Measurements from ENCODE around the gene BRSK1.

Gene BRSK1

DNA sequence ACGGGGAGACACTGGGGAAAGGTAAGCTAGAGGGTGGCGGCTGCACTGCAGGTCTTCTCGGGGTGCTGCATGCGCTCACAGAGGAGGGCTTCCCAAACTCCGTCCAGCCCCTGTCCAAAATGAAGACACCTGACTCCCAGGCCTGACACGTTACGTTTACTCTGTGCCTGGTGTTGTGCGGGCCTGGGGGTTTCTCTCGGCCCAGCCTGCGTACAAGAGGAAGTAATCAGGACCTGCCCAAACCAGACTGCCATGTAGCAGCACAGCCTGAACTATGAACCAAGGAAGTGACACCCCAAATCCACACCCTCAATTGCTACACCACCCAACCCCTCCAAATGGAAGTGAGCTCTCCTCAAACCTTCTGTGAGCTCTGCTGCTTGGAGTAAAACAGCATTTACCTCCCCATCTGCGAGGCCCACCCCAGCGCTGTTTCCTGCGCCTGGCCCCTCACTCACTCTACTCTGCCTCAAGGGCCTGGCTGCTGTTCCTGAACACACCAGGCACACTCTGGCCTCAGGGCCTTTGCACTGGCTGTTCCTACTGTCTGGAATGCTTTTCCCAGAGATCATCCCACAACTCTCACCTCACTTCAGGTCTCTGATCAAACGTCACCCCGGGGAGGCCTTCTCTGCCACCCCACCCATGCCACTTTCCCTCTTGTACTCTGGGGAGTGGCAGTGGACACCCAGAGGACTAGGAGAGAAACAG, 6.9 kb upstream of the BRSK1 start:
- no peak for DNase-seq (ENCODE audit: low read depth)
- TF ChIP-seq, protein P1, sequence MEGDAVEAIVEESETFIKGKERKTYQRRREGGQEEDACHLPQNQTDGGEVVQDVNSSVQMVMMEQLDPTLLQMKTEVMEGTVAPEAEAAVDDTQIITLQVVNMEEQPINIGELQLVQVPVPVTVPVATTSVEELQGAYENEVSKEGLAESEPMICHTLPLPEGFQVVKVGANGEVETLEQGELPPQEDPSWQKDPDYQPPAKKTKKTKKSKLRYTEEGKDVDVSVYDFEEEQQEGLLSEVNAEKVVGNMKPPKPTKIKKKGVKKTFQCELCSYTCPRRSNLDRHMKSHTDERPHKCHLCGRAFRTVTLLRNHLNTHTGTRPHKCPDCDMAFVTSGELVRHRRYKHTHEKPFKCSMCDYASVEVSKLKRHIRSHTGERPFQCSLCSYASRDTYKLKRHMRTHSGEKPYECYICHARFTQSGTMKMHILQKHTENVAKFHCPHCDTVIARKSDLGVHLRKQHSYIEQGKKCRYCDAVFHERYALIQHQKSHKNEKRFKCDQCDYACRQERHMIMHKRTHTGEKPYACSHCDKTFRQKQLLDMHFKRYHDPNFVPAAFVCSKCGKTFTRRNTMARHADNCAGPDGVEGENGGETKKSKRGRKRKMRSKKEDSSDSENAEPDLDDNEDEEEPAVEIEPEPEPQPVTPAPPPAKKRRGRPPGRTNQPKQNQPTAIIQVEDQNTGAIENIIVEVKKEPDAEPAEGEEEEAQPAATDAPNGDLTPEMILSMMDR (conservative IDR thresholded peaks at IDR 0.05; ENCODE audit: low read depth, low read length), result no peak
- no peak overlapping the region for H3K4me3 ChIP-seq (ENCODE audit: low read depth, low read length)

DNA sequence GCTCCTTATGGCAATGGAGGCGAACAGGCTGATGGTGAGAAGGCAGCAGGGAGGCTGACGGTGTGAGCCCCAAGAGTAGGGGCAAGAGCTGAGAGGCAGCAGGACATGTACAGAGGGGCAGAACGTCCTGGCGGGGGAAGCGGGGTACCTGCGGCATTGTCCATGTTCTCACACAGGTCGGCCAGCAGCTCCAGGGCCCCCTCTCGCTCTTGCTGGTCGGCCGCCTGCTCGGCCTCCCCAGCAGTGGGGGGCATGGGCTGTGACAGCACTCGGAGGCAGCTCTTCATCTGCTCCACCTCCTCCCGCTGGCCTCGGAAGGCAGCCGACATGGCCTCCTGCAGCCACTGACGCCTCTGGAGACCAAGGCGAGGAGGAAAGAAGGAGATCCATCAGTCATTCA, 6.3 kb upstream of the BRSK1 start:
- DNase-seq (ENCODE audit: low read depth), result no peak
- H3K4me3 ChIP-seq (ENCODE audit: low read depth, low read length), result no peak overlapping the region
- TF ChIP-seq, protein P1 (conservative IDR thresholded peaks at IDR 0.05; ENCODE audit: low read depth, low read length), result no peak

DNA sequence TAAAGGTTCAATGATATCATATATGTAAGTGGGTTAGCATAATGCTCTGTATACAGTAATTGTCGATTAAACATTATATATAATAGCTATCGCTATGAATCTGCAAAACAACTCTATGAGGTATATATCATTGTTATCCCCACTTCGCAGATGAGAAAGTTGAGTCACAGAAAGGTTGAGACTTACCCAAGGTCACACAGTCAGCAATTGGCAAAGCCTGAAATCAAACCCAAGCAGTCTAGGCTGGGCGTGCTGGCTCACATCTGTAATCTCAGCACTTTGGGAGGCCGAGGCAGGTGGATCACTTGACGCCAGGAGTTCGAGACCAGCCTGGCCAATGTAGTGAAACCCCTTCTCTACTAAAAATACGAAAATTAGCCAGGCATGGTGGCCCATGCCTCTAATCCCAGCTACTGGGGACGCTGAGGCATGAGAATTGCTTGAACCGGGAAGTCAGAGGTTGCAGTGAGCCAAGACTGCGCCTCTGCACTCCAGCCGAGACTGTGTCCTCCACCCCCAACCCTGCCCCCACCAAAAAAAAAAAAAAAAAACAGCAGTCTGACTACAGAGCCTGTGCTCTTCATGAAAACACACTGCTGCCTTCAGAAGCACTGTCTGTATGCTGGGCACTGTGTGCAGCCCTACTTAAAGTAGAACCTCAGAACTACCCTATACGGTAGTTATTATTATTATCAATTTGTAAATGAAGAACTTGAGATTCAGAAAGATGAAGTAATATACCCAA, 5.2 kb upstream of the BRSK1 start:
- no peak for DNase-seq (ENCODE audit: low read depth)
- TF ChIP-seq, protein P1 (conservative IDR thresholded peaks at IDR 0.05; ENCODE audit: low read depth, low read length), result no peak
- H3K4me3 ChIP-seq (ENCODE audit: low read depth, low read length), result no peak overlapping the region

DNA sequence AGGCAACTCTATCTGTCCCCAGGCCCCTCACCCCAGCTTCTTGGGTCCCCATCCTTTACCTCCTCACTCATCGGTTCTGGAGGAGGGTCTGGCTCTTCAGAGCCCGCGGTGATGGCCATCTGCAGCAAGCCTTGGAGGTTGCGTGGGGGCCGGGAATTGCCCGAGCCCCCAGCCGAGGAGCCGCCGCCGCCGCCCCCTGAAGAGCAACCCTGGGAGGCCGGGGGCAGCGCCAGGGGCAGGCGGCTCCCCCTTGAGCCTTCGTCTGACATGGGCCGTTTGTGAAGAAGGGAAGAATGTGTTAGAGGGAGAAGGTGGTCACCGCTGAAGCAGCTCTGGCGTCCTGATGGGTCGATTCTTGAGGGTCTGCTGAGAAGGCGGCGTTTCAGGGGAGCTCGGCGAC, 4.5 kb upstream of the BRSK1 start:
- DNase-seq (ENCODE audit: low read depth), result no peak
- TF ChIP-seq, protein P1 (conservative IDR thresholded peaks at IDR 0.05; ENCODE audit: low read depth, low read length), result no peak
- H3K4me3 ChIP-seq (ENCODE audit: low read depth, low read length), result peak overlapping the region; percentile 95

DNA sequence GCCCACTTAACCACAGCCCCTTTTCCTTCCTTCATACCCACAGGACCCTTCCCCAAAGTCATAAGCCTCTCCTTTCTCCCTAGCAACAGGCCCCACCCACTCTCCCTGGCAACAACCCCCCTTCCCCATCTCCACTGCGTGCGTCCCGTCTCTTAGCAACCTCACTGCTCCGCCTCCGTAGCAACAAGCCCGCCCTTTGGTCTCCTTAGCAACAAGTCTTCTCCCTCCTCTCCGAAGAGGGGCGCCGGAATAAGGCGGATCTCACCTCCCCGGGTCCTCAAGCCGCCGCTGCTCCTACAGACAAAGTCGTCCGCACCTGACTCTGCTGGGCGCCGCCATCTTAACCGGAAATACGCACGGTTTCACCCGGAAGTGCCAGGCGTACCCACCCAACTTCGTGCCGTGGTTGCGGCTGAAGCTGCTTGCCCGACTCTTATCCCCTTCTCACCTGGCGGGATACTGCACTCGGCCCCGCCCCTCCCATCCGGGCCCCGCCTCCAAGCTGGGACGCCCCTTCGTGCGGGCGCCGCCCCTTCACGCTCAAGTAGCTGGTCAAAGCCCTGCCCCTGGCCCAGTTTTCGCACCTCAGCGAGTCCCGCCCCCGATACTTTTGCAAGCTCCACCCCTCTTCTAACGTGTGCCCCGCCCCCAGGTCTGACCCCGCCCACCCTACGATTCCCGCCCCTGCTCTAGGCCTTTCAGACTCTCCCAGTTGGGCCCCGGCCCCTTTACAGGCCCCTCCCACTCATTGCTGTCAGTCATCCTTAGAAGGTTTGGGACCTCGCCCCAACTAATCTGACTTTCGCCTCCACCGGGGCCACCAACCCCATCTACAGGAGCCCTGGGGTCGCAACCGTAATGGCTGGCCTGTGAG, 3.8 kb upstream of the BRSK1 start, which contains the start of gene HSPBP1:
Gene HSPBP1, minus strand, starts transcription at position 341 of the 874 bp plus-strand sequence. CDS start 502 bp downstream, outside the sequence.
- H3K4me3 ChIP-seq (ENCODE audit: low read depth, low read length), result peak within 1 kb of the TSS; percentile 95
- TF ChIP-seq, protein P1 (conservative IDR thresholded peaks at IDR 0.05; ENCODE audit: low read depth, low read length), result no peak
- peak; percentile 97 for DNase-seq (ENCODE audit: low read depth)

DNA sequence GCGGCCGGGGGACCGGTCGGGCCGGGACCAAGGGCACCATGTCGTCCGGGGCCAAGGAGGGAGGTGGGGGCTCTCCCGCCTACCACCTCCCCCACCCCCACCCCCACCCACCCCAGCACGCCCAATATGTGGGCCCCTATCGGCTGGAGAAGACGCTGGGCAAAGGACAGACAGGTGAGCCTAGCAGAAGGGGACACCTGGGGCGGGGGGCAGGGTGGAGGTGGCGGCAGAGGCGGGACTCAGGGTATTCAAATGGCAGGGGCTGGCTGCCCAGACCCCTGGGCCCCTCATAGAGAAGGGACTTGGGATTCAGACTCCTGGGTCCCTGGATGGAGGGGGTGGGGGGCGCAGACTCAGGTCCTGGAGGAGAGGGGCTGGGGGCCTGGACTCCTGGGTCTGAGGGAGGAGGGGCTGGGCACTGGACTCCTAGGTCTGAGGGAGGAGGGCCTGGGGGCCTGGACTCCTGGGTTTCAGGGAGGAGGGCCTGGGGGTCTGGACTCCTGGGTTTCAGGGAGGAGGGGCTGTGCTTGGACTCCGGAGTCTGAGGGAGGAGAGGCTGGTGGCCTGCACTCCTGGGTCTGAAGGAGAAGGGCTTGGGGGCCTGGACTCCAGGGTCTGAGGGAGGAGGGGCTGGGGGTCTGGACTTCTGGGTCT, 735 bp downstream of the BRSK1 start:
- TF ChIP-seq, protein P1 (conservative IDR thresholded peaks at IDR 0.05; ENCODE audit: low read depth, low read length), result no peak
- no peak for DNase-seq (ENCODE audit: low read depth)
- peak overlapping the region; percentile 44 for H3K4me3 ChIP-seq (ENCODE audit: low read depth, low read length)

All from choroid plexus epithelial cell (primary cell).